ENCODE measurements around the gene TBL3. TPM values are rescaled to one million over a fixed set of nuclear protein-coding genes. Genes with fewer than 3 reads are reported as not detected.

Gene TBL3
- total and polyA plus RNA-seq, 9 of the 15 experiments (the other 6 are each of a cell fraction or from before 2014, with no cell fraction given): 0.97 to 117 (median 24.5) TPM

GRCh38 chr16:1933097-1933661 is 38.7 kb upstream of the TBL3 start (continued):
- no peak for TF ChIP-seq ZNF518B (CRISPR knock-in tag; IDR thresholded peaks at IDR 0.05)
- TF ChIP-seq PURB (CRISPR knock-in tag; IDR thresholded peaks at IDR 0.05; ENCODE audit: low read depth): no peak
- TF ChIP-seq CSDE1 (IDR thresholded peaks at IDR 0.05): no peak
- TF ChIP-seq HBP1 (CRISPR knock-in tag; IDR thresholded peaks at IDR 0.05): no peak
- no peak for TF ChIP-seq ELK3 (CRISPR knock-in tag; IDR thresholded peaks at IDR 0.05)
- TF ChIP-seq NFIX (CRISPR knock-in tag; IDR thresholded peaks at IDR 0.05; ENCODE audit: low read depth): no peak
- TF ChIP-seq ZNF408 (CRISPR knock-in tag; IDR thresholded peaks at IDR 0.05; ENCODE audit: low read depth): no peak
- no peak for TF ChIP-seq FOSL1 (tag; conservative IDR thresholded peaks at IDR 0.05)
